Mononuclear cell (primary cell): ENCODE measurements around the gene ABCA7. TPM values are rescaled to one million over a fixed set of nuclear protein-coding genes. Genes with fewer than 3 reads are reported as not detected.

Source experiments
- H3K27me3 ChIP-seq: 2 replicates; pipeline ENCODE4 v1.6.0; 2011; ENCODE audit warnings: low read length, control low read depth; ENCODE audit not compliant: insufficient read depth
- H3K4me1 ChIP-seq: 2 replicates; pipeline ENCODE4 v1.5.1; 2011; ENCODE audit warnings: mild to moderate bottlenecking, low read length, control low read depth; ENCODE audit not compliant: insufficient read depth
- H3K4me3 ChIP-seq: 2 replicates; pipeline ENCODE4 v1.5.1; 2011; ENCODE audit warnings: mild to moderate bottlenecking, low read length, moderate library complexity
- H3K9me3 ChIP-seq: 2 replicates; pipeline ENCODE4 v1.5.1; 2011; ENCODE audit warnings: low read depth, mild to moderate bottlenecking, control low read depth, low read length
- total RNA-seq: library from RNA; depleted of rRNA; stranded (reverse); fragments of >200 nt; gene quantifications from one replicate; pipeline ENCODE4 v1.2.3, GENCODE V29; 2012

Gene ABCA7
- total RNA-seq, 1 donor, result 28.2 TPM

DNA sequence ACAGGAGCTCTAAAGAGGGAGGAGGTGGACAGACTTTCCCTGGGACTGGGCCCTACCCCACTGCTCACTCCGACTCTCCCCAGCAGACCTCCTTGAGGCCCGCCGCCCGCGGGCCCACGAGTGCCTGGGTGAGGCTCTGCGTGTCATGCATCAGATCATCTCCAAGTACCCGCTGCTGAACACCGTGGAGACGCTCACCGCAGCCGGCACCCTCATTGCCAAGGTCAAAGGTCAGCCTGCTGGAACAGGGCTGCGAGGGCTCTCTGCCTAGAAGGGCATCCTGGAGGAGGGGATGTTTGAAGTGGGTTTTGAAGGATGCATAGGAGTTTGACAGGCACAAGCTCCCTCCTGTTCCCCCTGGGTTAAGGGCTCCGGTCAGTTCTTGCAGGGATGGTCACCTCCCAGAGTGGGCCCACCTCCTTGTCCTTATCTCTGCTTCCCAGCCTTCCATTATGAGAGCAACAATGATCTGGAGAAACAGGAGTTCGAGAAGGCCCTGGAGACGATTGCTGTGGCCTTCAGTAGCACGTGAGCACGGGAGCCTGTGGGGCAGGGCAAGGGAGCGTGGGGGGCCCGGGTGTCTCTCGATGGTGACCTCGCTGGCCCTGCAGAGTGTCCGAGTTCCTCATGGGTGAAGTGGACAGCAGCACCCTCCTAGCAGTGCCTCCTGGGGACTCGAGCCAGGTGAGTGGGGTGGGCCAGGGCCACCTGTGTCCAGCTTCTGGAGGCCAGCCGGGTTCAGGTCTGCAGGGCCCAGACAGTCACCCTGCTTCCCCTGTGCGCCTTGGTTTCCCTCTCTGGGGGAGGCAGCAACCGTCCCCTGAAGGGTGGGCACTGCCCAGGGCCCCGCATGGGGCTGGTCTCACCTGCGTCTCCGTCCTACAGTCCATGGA lies 33.4 kb downstream of the ABCA7 start:
- peaks cover 94% of the 10 kb centered on the region for H3K4me1 ChIP-seq
- no peaks in the 10 kb centered on the region for H3K27me3 ChIP-seq
- H3K4me3 ChIP-seq, result no peak overlapping the region

DNA sequence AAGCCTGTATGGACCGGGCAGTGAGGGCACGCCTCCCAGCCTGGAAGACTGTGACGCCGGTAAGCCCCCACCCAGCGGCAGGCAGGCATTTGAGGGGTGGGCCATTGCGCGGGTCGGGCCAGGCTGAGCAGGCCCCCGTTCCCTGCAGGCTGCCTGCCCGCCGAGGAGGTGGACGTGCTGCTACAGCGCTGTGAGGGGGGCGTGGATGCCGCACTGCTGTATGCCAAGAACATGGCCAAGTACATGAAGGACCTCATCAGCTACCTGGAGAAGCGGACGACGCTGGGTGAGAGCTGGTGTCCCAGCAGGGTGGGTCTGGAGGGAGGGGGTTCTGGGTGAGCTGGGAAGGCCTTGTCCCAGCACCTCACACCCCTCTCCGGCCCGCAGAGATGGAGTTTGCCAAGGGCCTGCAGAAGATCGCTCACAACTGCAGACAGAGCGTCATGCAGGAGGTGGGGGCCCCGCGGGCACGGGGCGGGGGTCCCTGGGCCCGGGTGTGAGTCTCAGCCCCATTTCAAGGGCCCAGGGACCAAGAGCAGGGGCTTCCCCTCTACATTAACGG lies 34.1 kb downstream of the ABCA7 start:
- Histone ChIP-seq H3K4me1 (peaks cover 89% of the 10 kb centered on the region), H3K9me3 (no peaks in the 10 kb centered on the region), H3K27me3 (no peaks in the 10 kb centered on the region), H3K4me3 (no peak overlapping the region)

More for the DNA sequence above, 33.4 kb downstream of the ABCA7 start:
- no peaks in the 10 kb centered on the region for H3K9me3 ChIP-seq

DNA sequence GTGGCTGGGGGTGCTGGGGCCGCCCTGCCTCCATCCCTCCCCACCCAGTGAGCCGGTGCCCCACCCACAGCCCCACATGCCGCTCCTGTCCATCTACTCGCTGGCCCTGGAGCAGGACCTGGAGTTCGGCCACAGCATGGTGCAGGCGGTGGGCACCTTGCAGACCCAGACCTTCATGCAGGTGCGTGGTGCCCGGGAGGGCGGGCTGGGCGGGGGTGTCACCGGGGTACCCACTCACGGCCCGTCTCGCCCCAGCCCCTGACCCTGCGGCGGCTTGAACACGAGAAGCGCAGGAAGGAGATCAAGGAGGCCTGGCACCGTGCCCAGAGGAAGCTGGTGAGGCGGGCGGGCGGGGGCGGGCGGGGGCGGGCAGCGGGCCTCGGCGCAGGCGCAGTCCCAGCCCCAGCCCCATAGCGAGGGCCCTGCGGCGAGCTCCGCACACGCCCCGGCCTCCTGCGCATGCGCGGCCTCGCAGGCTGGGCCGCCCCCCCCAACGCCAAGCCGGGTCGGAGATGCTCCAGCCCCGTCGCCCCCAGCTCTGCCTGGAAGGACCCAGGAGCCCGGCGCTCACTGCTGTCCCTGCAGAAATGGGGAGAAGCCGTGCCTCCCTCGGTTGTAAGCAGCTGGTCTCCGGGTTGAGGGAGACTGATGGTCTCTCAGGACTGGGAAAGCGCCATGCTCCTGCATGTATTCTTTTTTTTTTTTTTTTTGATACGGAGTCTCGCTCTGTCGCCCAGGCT lies 34.8 kb downstream of the ABCA7 start:
- Histone ChIP-seq H3K27me3 (no peaks in the 10 kb centered on the region), H3K4me3 (peak overlapping the region; percentile 12)

DNA sequence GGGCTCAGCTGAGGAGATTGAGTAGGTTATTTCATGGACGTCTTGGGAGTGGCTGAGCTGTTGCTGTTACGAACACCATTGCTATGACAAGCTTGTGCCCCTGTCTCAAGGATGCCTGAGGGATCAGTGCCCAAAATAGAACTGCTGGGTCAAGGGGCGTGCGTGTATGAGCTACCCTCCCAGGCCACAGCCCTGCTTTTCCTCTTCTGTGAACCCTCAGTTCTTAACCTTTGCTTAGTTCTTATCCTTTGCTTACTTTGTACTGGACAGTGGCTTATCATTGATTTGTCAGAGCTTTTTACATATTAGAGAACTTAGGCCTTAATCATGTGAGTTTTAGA lies 36.1 kb downstream of the ABCA7 start:
- Histone ChIP-seq H3K9me3 (no peaks in the 10 kb centered on the region), H3K4me3 (no peak overlapping the region), H3K27me3 (no peaks in the 10 kb centered on the region), H3K4me1 (peaks cover 88% of the 10 kb centered on the region)

More for the DNA sequence above, 34.8 kb downstream of the ABCA7 start:
- Histone ChIP-seq H3K9me3 (no peaks in the 10 kb centered on the region), H3K4me1 (peaks cover 88% of the 10 kb centered on the region)

DNA sequence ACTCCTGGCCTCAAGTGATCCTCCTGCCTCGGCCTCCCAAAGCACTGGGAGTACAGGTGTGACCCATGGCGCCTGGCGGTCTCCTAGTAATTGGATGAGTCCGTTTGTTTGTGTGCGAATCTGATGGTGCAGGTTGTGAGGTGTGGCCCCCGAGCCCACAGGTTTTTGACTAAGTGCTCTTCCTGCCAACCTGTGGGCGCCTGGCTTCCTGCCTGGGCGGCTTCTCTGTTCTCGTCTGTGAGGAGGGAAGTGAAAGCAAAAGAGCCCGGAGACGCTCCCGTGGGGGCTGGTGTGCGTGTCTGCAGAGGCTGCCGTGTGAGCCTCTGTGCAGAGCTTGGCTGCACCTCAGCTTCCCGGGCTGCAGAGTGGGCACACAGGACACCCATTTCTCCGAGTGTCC lies 37.0 kb downstream of the ABCA7 start:
- no peaks in the 10 kb centered on the region for H3K9me3 ChIP-seq
- peak overlapping the region; percentile 40 for H3K4me3 ChIP-seq
- no peaks in the 10 kb centered on the region for H3K27me3 ChIP-seq
- peaks cover 92% of the 10 kb centered on the region for H3K4me1 ChIP-seq

DNA sequence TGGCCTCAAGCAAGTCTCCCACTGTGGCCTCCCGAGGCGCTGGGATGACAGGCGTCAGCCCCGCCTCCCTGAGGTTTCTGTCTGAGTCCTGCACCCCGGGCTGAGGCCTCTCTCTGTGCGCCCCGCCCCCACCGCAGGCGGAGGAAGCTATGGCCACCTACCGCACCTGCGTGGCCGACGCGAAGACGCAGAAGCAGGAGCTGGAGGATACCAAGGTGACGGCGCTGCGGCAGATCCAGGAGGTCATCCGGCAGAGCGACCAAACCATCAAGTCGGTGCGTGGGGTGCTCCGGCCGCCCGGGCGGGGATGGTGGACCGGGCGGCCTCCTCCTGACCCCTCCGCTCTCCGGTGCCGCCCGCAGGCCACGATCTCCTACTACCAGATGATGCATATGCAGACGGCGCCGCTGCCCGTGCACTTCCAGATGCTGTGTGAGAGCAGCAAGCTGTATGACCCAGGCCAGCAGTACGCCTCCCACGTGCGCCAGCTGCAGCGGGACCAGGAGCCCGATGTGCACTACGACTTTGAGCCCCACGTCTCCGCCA lies 39.7 kb downstream of the ABCA7 start:
- peaks cover 86% of the 10 kb centered on the region for H3K4me1 ChIP-seq
- H3K27me3 ChIP-seq, result no peaks in the 10 kb centered on the region
- H3K4me3 ChIP-seq, result no peak overlapping the region
- no peaks in the 10 kb centered on the region for H3K9me3 ChIP-seq

DNA sequence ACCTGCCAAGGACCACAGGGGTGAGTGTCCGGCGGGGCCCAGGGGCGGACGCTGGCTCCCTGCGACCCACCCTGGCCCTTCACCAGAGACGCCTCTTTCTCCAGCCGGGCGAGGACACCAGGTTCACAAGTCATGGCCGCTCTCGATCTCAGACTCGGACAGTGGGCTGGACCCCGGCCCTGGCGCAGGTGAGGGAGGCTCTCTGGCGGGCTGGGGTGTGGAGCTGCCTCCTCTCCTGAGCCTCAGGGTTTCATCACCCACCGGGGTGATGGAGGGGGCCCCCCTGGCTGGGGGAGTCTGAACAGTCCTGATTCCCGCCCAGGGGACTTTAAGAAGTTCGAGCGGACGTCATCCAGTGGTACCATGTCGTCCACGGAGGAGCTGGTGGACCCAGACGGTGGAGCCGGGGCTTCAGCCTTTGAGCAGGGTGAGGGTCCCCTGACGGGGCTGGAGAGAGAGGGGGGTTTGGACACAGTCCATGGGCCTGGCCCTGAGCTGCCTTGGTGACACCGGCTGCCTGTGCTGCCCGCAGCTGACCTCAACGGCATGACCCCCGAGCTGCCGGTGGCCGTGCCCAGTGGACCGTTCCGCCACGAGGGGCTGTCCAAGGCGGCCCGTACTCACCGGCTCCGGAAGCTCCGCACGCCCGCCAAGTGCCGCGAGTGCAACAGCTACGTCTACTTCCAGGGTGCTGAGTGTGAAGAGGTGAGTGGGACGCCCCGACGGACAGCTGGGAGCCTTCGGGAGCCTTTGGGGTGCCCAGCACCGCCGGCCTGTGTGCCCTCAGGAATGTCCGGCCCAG lies 40.7 kb downstream of the ABCA7 start:
- Histone ChIP-seq H3K9me3 (no peaks in the 10 kb centered on the region), H3K4me3 (no peak overlapping the region), H3K4me1 (peaks cover 85% of the 10 kb centered on the region), H3K27me3 (no peaks in the 10 kb centered on the region)

DNA sequence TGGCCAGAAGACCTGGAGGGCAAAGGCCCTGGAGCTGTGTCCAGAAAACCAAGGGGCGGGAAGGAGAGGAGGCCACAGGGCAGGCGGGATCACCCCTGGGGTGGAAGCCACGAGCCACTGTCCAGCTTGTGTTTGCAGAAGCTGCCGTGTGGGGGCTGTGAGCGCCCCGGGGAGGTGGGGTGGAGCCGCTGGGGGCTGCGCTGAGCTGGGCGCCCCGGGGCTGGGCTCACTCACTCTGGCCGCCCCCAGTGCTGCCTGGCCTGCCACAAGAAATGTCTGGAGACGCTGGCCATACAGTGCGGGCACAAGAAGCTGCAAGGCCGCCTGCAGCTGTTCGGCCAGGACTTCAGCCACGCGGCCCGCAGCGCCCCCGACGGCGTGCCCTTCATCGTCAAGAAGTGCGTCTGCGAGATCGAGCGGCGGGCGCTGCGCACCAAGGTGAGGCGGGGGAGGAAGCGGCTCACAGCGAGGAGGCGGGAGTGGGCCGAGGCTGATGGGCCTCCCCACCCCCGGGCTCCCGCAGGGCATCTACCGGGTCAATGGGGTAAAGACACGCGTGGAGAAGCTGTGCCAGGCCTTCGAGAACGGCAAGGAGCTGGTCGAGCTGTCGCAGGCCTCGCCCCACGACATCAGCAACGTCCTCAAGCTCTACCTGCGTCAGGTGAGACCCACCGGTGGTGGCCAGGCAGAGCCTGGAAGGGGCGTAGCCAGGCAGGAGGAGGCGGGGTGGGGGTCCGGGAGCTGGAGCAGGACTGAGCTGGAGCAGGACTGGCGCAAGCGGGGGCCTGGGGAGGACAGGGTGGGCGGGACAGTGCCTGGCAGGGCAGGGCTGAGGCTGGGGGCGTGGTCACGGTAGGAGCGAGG lies 41.6 kb downstream of the ABCA7 start:
- H3K27me3 ChIP-seq, result no peaks in the 10 kb centered on the region
- H3K4me1 ChIP-seq, result peaks cover 85% of the 10 kb centered on the region
- no peaks in the 10 kb centered on the region for H3K9me3 ChIP-seq
- H3K4me3 ChIP-seq, result no peak overlapping the region

DNA sequence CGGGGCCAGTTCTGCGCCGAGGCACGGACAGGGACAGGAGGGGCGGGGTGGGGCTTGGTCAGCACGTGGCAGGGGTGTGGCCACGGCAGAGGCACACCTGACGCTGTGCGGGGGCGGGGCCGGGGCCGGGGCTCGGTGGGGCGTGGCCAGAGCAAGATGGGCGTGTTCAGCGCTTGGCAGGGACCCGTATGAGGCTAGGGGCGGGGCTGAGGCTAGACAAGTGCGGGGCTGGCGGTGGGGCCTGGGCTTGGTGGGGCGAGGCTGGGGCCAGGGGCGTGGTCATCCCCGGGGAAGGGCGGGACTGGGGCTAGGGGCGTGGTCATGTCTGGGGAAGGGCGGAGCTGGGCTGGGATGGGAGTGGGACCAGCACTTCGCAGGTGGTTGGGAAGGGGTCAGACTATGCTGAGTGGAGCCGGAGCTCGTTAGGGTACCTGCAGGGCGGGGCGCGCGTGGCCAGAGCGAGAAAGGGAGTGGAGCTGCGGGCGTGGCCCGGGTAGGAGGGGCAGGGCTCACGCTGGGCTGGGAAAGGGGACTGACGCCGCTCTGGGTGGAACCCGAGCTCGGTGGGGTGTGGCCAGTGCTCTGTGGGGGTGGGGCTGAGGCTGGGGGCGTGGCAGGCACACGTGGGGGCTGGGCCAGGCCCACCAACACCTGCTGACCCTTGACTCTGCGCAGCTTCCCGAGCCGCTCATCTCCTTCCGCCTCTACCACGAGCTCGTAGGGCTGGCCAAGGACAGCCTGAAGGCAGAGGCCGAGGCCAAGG lies 42.4 kb downstream of the ABCA7 start:
- Histone ChIP-seq H3K27me3 (no peaks in the 10 kb centered on the region), H3K4me1 (peaks cover 85% of the 10 kb centered on the region), H3K9me3 (no peaks in the 10 kb centered on the region), H3K4me3 (no peak overlapping the region)

DNA sequence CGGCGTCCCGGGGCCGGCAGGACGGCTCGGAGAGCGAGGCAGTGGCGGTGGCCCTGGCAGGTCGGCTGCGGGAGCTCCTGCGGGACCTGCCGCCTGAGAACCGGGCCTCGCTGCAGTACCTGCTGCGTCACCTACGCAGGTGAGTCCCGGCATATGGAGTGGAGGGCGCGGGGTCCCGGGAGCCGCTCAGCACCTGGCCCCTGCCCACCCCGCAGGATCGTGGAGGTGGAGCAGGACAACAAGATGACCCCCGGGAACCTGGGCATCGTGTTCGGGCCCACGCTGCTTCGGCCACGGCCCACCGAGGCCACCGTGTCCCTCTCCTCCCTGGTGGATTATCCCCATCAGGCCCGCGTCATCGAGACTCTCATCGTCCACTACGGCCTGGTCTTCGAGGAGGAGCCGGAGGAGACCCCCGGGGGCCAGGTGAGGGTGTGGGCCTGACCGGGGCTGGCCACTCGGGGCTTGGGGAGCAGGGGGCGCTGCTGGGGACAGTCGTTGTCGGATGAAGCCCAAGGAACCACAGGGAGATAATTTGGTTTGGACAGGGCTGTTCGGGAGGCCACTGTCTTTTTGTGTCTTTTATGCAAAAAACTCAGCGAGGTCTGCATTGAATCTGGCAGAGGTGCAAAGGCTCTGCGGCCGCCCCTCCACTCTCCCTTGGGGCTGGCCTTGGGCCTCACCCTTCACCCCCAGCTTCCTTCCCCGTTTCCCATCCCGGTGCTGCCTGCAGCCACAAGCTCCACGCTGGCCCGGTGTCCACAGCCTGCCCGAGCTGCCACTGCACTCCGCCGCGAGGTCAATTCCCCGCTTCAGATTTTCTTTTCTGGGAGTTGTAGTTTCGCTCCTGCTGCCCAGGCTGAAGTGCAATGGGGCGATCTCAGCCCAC lies 43.3 kb downstream of the ABCA7 start:
- no peaks in the 10 kb centered on the region for H3K9me3 ChIP-seq
- H3K4me3 ChIP-seq, result no peak overlapping the region
- no peaks in the 10 kb centered on the region for H3K27me3 ChIP-seq
- peaks cover 85% of the 10 kb centered on the region for H3K4me1 ChIP-seq

DNA sequence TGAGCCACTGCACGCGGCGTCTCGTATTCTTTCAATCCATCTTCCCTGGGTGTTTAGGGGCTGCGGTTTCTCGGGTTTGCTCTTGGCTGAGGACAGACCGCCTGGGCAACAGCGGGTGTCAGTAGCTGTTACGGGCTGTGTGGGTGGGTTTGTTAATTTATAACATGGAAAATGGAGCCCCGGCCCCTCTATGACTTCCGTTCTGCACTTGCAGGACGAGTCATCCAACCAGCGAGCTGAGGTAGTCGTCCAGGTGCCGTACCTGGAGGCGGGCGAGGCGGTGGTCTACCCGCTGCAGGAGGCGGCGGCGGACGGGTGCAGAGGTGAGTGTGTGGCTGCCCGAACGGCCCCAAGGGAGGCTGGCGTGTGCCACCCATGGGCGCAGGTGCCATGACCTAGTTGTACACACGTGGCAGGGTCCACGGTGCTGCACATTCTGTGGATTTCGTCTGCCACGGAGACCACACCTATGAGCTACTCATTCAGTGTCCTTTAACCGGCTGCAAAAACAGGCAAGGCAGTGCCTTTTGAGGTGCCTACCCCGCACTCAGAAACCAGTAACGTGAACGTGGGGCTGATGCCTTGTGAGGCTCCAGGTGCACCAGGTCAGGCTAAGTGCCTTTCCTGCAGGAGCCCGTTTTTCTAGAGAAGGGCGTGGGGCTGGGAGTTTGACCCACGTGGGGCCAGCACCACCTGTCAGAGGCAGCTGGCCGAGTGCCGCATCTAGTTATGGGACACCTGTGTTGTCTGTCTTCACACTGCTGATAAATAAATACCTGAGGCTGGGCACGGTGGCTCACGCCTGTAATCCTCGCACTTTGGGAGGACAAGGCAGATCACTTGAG lies 44.3 kb downstream of the ABCA7 start:
- Histone ChIP-seq H3K4me3 (no peak overlapping the region), H3K4me1 (peaks cover 90% of the 10 kb centered on the region), H3K27me3 (no peaks in the 10 kb centered on the region), H3K9me3 (no peaks in the 10 kb centered on the region)
